BE2C (cell line): ENCODE measurements around the gene CSNK2B.

Experiments
- DNase-seq: peaks from one replicate; pipeline ENCODE4 v3.0.0-alpha.2; 2020
- H3K27me3 ChIP-seq: fragments of 250-450 bp; sonication (Bioruptor Pico); 2 replicates; pipeline ENCODE4 v1.5.1; 2020; ENCODE audit warnings: mild to moderate bottlenecking
- H3K36me3 ChIP-seq: fragments of 250-450 bp; sonication (Bioruptor Pico); 2 replicates; pipeline ENCODE4 v1.5.1; 2020; ENCODE audit warnings: mild to moderate bottlenecking
- H3K4me1 ChIP-seq: fragments of 250-450 bp; sonication (Bioruptor Pico); 2 replicates; pipeline ENCODE4 v1.5.1; 2020
- H3K4me3 ChIP-seq: 2 replicates; pipeline ENCODE4 v1.5.1; 2011; ENCODE audit warnings: low read depth, low read length
- H3K9me3 ChIP-seq: fragments of 250-450 bp; sonication (Bioruptor Pico); 2 replicates; pipeline ENCODE4 v1.5.1; 2020
- CTCF ChIP-seq: IDR thresholded peaks from 2 replicates; pipeline ENCODE4 v1.5.1; 2012; ENCODE audit warnings: mild to moderate bottlenecking, low read depth, low read length

CSNK2B gene

GRCh38 chr6:31621991-31622390 is 43.9 kb upstream of the CSNK2B start:
- DNase-seq, result no peak
- H3K36me3 ChIP-seq, result peaks cover 52% of the 10 kb centered on the region
- no peak for TF ChIP-seq CTCF
- H3K9me3 ChIP-seq, result no peaks in the 10 kb centered on the region
- H3K4me3 ChIP-seq, result peak overlapping the region; percentile 85
- H3K27me3 ChIP-seq, result no peaks in the 10 kb centered on the region
- no peaks in the 10 kb centered on the region for H3K4me1 ChIP-seq

GRCh38 chr6:31622684-31623091 is 43.2 kb upstream of the CSNK2B start:
- peaks cover 59% of the 10 kb centered on the region for H3K36me3 ChIP-seq
- no peaks in the 10 kb centered on the region for H3K9me3 ChIP-seq
- H3K4me3 ChIP-seq, result peak overlapping the region; percentile 85
- no peaks in the 10 kb centered on the region for H3K4me1 ChIP-seq
- no peak for TF ChIP-seq CTCF
- no peak for DNase-seq
- no peaks in the 10 kb centered on the region for H3K27me3 ChIP-seq

GRCh38 chr6:31624070-31624469 is 41.8 kb upstream of the CSNK2B start:
- H3K9me3 ChIP-seq, result no peaks in the 10 kb centered on the region
- no peak for TF ChIP-seq CTCF
- no peaks in the 10 kb centered on the region for H3K4me1 ChIP-seq
- no peak for DNase-seq
- no peaks in the 10 kb centered on the region for H3K27me3 ChIP-seq
- H3K36me3 ChIP-seq, result peaks cover 73% of the 10 kb centered on the region
- H3K4me3 ChIP-seq, result no peak overlapping the region

GRCh38 chr6:31626952-31627351 is 38.9 kb upstream of the CSNK2B start:
- no peak for TF ChIP-seq CTCF
- H3K27me3 ChIP-seq, result no peaks in the 10 kb centered on the region
- no peak for DNase-seq
- H3K4me3 ChIP-seq, result no peak overlapping the region
- H3K4me1 ChIP-seq, result no peaks in the 10 kb centered on the region
- no peaks in the 10 kb centered on the region for H3K9me3 ChIP-seq
- H3K36me3 ChIP-seq, result peaks cover 97% of the 10 kb centered on the region

- Histone ChIP-seq H3K9me3 (no peaks in the 10 kb centered on the region), H3K4me3 (no peak overlapping the region), H3K4me1 (no peaks in the 10 kb centered on the region), H3K27me3 (no peaks in the 10 kb centered on the region), H3K36me3 (peaks cover 98% of the 10 kb centered on the region)
- no peak for TF ChIP-seq CTCF
- no peak for DNase-seq
These were observed 38.1 kb upstream of the CSNK2B start for GRCh38 chr6:31627690-31628287.

- no peaks in the 10 kb centered on the region for H3K27me3 ChIP-seq
- no peak overlapping the region for H3K4me3 ChIP-seq
- no peaks in the 10 kb centered on the region for H3K9me3 ChIP-seq
- no peak for TF ChIP-seq CTCF
- H3K4me1 ChIP-seq, result no peaks in the 10 kb centered on the region
- DNase-seq, result no peak
- H3K36me3 ChIP-seq, result peaks cover 100% of the 10 kb centered on the region
These were observed 36.9 kb upstream of the CSNK2B start for GRCh38 chr6:31629014-31629413.
